Endodermal cell (in vitro differentiated cells): Measurements from ENCODE around the gene WASHC4. TPM values are rescaled to one million over a fixed set of nuclear protein-coding genes. Genes with fewer than 3 reads are reported as not detected.

Source experiments
- DNase-seq: peaks from one replicate; pipeline ENCODE4 v3.0.0-alpha.2; 2017
- H3K27ac ChIP-seq: 2 replicates; pipeline ENCODE4 v1.5.1; 2013; ENCODE audit warnings: mild to moderate bottlenecking, low read depth, low read length, moderate library complexity
- H3K27me3 ChIP-seq: 2 replicates; pipeline ENCODE4 v1.6.1; 2013; ENCODE audit warnings: mild to moderate bottlenecking, low read length, moderate library complexity; ENCODE audit not compliant: insufficient read depth, control insufficient read depth, poor library complexity, severe bottlenecking
- H3K36me3 ChIP-seq: 2 replicates; pipeline ENCODE4 v1.7.0; 2013; ENCODE audit warnings: mild to moderate bottlenecking, low read length, moderate library complexity; ENCODE audit not compliant: control insufficient read depth, insufficient read depth
- H3K4me1 ChIP-seq: one replicate; pipeline ENCODE4 v1.7.0; 2013; ENCODE audit warnings: low read length; ENCODE audit not compliant: control insufficient read depth, insufficient read depth
- H3K4me3 ChIP-seq: 2 replicates; pipeline ENCODE4 v1.5.1; 2013; ENCODE audit warnings: mild to moderate bottlenecking, low read length, moderate library complexity
- H3K9ac ChIP-seq: 2 replicates; pipeline ENCODE4 v1.6.1; 2013; ENCODE audit warnings: mild to moderate bottlenecking, low read length, moderate library complexity; ENCODE audit not compliant: poor library complexity, severe bottlenecking; ENCODE audit errors: extremely low read depth
- H3K9me3 ChIP-seq: 2 replicates; pipeline ENCODE4 v1.6.1; 2013; ENCODE audit warnings: mild to moderate bottlenecking, low read length, moderate library complexity; ENCODE audit not compliant: control insufficient read depth
- H3K27ac Mint-ChIP-seq: 2 replicates; pipeline ENCODE4 v1.8.0; 2020; ENCODE audit warnings: mixed read lengths
- H3K27me3 Mint-ChIP-seq: 2 replicates; pipeline ENCODE4 v1.8.0; 2021; ENCODE audit warnings: mild to moderate bottlenecking, mixed read lengths; ENCODE audit not compliant: insufficient read depth
- H3K36me3 Mint-ChIP-seq: 2 replicates; pipeline ENCODE4 v1.8.0; 2020; ENCODE audit warnings: low read depth, mixed read lengths
- H3K4me1 Mint-ChIP-seq: 2 replicates; pipeline ENCODE4 v1.8.0; 2020; ENCODE audit warnings: mixed read lengths
- H3K4me3 Mint-ChIP-seq: 2 replicates; pipeline ENCODE4 v1.8.0; 2020; ENCODE audit warnings: mild to moderate bottlenecking, moderate library complexity, mixed read lengths
- H3K9me3 Mint-ChIP-seq: 2 replicates; pipeline ENCODE4 v1.8.0; 2020; ENCODE audit warnings: mild to moderate bottlenecking, mixed read lengths
- CTCF ChIP-seq: fragments of 200-600 bp; sonication (generic); conservative IDR thresholded peaks from 2 replicates; pipeline ENCODE4 v1.5.0; 2021; ENCODE audit warnings: antibody characterized with exemption, mild to moderate bottlenecking
- WGBS, 2 experiments: methylation state at CpG; one replicate each; pipeline versions ENCODE4 v1.1.5 to v1.1.7; 2013; ENCODE audit warnings: missing lambda C conversion rate in 2 of 2, mixed read lengths in 1 of 2; ENCODE audit not compliant: insufficient coverage in 1 of 2, insufficient read length in 1 of 2; 5-methylcytosine and 5-hydroxymethylcytosine counted together
- total RNA-seq, 2 donors: library from RNA; stranded (reverse); fragmentation: NEBNext Ultra II Directional in 1 of 2; extraction: Animal tissue kit (Norgen Biotek cat#: 25700) in 1 of 2; gene quantifications; 2 replicates in 1 of 2; 3 replicates in 1 of 2; pipeline ENCODE4 v1.2.1, GENCODE V29; 2021

WASHC4 gene
- total RNA-seq, 2 donors from 2014 or later, result 39.7 to 40.6 TPM

- 91 to 93% methylated on average over 7 to 8 of the region's 8 CpGs for WGBS, 2 experiments
- TF ChIP-seq CTCF, result no peak
- H3K27me3 ChIP-seq, result no peaks in the 10 kb centered on the region
- no peaks in the 10 kb centered on the region for H3K9me3 ChIP-seq
- H3K4me1 Mint-ChIP-seq, result no peaks in the 10 kb centered on the region
- H3K27ac ChIP-seq, result no peak overlapping the region
- H3K4me1 ChIP-seq, result no peaks in the 10 kb centered on the region
- H3K27me3 Mint-ChIP-seq, result no peaks in the 10 kb centered on the region
- H3K36me3 ChIP-seq, result peaks cover 40% of the 10 kb centered on the region
- no peak overlapping the region for H3K4me3 Mint-ChIP-seq
- no peak for DNase-seq
- H3K4me3 ChIP-seq, result no peak overlapping the region
- no peaks in the 10 kb centered on the region for H3K9me3 Mint-ChIP-seq
- no peak overlapping the region for H3K27ac Mint-ChIP-seq
- peaks cover 51% of the 10 kb centered on the region for H3K36me3 Mint-ChIP-seq
- H3K9ac ChIP-seq, result no peak overlapping the region
Measured at GRCh38 chr12:105204127-105204526, 96.6 kb downstream of the WASHC4 start.

- peaks cover 40% of the 10 kb centered on the region for H3K36me3 ChIP-seq
- no peak for TF ChIP-seq CTCF
- H3K9me3 Mint-ChIP-seq, result no peaks in the 10 kb centered on the region
- no peak overlapping the region for H3K27ac ChIP-seq
- DNase-seq, result no peak
- 94 to 98% methylated on average over 5 to 6 of the region's 6 CpGs for WGBS, 2 experiments
- H3K27me3 Mint-ChIP-seq, result no peaks in the 10 kb centered on the region
- H3K27ac Mint-ChIP-seq, result no peak overlapping the region
- H3K4me3 Mint-ChIP-seq, result no peak overlapping the region
- peaks cover 51% of the 10 kb centered on the region for H3K36me3 Mint-ChIP-seq
- H3K4me3 ChIP-seq, result no peak overlapping the region
- no peak overlapping the region for H3K9ac ChIP-seq
- no peaks in the 10 kb centered on the region for H3K9me3 ChIP-seq
- H3K27me3 ChIP-seq, result no peaks in the 10 kb centered on the region
- H3K4me1 Mint-ChIP-seq, result no peaks in the 10 kb centered on the region
- H3K4me1 ChIP-seq, result no peaks in the 10 kb centered on the region
Measured at GRCh38 chr12:105204916-105205315, 97.4 kb downstream of the WASHC4 start.

GRCh38 chr12:105205322-105206048, 98.0 kb downstream of the WASHC4 start:
- Histone ChIP-seq H3K4me3 (no peak overlapping the region), H3K36me3 (peaks cover 40% of the 10 kb centered on the region), H3K27me3 (no peaks in the 10 kb centered on the region), H3K9me3 (no peaks in the 10 kb centered on the region), H3K4me1 (no peaks in the 10 kb centered on the region), H3K9ac (no peak overlapping the region), H3K27ac (no peak overlapping the region)
- H3K4me1 Mint-ChIP-seq, result no peaks in the 10 kb centered on the region
- no peaks in the 10 kb centered on the region for H3K9me3 Mint-ChIP-seq
- H3K36me3 Mint-ChIP-seq, result peaks cover 52% of the 10 kb centered on the region
- WGBS, 2 experiments, result 92 to 96% methylated on average over 8 to 10 of the region's 10 CpGs
- no peak overlapping the region for H3K4me3 Mint-ChIP-seq
- DNase-seq, result no peak
- no peaks in the 10 kb centered on the region for H3K27me3 Mint-ChIP-seq
- peak overlapping the region; percentile 3 for H3K27ac Mint-ChIP-seq
- TF ChIP-seq CTCF, result no peak
